Measurements from ENCODE around the gene USP12.

USP12 gene

DNA sequence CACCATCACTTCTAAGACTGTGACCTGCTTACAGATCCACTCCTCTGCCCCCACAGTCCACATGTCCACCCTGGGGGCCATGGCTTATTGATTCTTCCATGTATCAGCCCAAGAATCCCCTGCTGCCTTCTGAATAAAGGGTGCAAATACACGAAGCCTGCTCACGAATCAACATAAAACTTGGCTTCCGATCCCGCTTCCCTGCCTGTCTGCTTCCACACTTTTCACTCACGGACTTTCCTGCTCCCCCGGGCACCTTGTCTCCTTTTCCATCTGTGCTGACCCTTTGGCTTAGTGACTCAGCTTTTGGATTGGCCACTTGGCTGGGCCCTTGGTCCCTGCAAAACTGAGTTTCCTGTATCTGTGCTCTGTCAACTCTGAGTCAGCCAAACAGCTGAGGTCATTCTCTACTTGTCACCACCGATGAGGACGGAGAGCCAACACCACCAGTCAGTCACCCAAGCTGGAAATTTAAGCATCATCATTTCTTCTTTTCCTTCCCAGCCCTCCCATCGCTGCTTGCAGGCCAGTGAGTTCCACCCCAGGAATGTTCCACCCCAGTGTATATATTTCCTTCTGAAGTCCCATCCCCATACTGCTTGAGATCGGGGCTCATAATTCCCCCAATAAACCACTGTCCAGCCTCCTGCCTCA is 11.4 kb upstream of the USP12 start:
- no peak for DNase-seq

DNA sequence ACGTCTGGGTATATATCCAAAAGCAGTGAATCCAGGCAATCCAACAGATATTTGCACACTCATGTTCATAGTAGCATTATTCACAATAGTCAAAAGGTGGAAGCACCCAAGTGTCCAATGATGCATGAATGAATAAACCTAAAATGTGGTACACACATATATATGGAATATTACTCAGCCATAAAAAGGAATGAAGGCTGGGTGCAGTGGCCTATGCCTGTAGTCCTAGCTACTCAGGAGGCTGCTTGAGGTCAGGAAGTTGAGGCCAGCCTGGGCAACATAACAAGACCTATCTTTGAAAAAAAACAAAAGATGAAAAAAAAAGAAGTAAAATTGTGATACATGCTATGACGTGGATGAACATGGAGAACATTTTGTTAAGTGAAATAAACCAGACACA is 10.4 kb upstream of the USP12 start:
- DNase-seq = no peak

DNA sequence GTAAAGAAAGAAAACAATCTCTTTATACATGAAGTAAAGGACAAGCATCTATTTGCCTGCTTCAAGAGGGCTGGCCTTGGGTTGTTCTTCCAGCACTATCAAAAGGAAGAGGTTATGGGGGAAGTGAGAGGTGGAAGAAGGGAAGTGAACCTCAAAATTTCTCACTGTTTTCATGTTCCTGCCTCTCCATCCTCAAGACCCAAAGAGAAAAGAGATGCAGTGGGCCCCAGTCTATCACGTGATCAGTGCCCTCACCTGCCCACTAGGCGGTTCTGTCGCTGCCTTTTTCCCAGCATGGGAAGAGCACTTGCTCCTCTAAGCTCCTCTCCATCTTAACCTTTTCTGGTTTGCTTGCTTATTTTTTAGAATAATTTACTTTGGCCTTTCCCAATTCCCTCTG is 6.2 kb upstream of the USP12 start:
- no peak for DNase-seq

DNA sequence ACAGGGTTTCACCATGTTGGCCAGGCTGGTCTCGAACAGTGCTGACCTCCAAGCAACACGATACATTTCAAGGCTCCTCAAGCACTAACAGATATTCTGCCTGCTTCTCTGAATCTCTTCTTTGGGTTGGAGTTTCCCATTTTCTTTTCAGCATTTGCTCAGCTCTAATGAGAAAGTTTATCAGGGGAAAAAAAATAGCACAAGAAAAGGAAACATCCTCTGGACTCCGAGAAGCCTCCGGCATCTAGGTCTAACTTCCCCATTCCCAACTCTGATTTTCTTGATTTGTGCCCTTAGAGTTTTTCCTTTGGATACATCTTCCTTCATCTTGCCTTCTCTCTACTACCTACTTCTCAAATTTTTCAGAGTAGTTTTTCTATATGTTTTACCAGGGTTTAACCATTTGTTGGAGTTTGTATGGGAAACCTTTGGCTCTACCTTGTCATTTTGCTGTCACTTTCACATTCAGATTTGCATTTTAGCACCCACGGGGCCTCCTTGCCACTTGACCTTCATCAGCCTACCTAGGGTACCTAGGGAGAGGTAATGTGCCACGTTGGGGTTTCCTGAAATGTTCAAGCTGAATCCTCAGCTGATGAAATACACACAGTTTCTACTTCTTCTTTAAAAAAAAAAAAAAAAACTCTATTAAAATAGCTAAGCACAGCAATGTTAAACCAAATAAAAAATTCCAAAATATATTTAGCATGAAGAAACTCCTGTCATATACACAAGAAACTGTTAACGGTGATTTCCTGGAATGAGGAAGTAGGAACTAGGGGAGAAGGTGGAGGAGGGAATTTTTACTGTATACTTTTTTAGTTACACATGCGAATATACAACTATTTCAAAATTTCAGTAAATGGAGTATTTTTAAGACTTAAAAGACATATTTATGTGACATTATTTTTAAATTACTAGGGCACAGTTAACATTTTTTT is 5.1 kb upstream of the USP12 start:
- DNase-seq = no peak

DNA sequence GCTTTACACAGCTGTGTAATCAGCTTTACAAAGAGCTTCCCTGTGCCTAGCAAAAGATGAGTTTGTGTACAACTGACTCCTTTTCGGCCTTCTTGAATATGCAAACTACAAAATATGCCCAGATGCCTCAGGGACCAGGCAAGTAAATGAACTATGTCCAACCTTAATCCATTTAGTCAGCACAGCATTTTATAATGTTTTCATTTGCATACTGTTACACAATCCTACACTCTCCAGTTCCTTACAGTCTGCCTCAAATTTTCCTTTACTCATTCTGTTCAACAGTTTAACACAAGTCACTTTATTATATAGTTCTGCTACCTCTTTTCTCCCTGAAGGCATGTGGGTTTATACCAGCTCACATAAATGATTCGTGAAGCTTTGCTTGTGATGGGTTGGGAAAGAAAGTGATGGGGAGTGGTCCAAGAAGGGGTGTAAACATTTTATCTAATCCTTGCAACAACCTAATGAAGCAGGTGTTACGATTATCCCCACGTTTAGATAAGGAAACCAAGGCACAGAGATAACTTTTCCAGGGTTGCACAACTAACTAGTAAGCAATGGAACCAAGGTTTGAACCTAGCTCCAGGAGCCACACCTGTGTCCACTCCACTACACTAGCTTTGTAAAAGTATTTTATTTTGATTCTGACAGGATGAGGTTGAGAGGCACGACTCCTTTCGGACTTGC is 3.3 kb upstream of the USP12 start:
- DNase-seq = no peak

DNA sequence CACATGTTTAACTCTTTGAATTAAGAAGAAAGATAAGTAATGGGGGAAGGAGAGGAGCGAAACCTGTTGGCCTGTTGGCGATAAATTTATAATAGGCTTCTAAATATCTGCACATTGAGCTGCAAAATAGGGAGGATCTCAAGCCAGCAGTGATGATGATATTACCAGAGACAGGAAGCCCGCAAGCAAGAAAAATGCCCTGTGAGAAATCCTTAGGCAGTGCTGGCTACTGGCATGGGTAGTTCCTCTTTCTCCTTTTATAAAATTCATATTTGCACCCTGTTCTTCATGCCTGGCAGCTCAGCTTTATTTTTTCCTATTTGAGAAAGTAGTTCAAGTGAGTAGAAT is 858 bp upstream of the USP12 start:
- DNase-seq = peak; percentile 31

DNA sequence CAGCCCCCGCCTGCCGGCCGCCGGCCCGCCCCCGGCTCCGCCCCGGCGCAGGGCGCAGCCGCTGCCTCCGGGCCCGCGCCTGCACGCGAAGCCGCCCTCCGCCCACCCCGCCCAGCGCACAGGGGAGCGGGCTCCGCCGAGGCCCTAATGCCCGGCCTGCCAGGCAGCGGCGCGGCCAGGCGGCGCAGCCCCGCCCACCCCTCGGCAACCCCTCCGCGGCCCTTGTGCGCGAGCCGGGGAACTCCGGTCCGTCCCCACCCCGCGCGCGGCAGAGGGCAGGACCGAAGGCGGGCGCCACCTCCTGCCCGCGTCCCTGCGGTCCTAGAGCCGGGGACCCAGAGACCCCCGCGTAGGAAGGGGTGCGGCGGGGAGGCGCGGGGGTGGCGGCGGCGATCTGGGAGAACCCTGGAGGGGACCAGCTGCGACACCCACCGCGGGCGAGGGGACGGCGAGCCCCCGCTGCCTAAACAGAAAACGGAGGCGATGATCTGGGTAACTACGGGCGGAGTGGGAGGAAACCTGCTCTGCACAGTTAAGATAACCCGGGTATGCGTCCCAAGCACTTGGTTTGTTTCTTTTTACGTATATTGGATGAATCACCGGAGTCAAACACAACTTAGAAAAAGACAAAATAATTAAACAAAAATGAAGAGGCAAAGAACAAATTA is 350 bp upstream of the USP12 start:
- DNase-seq = peak; percentile 95

DNA sequence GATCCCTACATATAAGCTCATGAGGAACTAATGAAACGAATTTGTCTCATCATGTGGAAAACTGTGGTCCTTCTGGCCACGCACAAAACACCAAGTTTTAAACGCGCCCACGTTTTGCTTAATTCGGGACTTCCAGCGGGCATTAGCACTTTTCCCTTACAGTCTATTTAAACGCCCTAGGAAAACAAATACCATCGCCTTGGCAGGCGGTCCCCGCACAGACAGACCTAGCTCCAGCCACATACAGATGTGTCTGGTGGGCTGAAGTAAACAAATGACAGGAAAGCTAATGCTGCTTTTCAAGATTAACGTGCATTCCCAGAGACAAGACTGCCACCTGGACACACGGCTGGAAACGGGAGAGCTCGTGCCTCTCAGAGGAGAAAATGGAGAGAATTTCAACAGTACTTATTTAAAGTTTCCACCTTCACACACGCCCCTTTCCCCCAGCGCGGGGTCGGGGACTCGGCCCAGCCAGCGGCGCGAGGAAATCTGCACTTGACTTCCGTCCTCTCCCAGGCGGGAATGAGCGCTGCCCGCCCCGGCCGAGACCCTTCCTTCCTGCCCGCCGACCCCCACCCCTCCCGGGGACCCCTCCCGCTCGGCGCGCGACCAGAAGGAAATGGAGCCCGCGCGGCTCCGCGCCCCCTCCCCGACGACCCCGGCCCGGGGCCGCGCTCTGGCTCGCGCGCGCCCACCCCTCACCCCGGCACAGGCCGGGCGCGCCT is 931 bp downstream of the USP12 start:
- peak; percentile 26 for DNase-seq

DNA sequence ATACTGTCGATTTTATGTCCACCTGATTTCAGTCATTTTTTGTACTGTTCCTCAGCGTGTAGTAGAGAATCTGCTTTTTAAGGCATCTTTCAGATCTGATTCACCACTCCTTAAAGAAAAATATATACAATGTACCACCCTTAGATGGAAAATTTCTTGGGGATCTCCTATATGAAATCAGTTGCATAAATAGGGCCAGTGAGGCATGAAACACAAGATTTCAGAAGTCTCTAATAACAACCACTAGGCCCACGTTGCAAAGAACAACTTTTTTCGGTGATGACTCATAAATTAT is 1.4 kb downstream of the USP12 start:
- DNase-seq = no peak

DNA sequence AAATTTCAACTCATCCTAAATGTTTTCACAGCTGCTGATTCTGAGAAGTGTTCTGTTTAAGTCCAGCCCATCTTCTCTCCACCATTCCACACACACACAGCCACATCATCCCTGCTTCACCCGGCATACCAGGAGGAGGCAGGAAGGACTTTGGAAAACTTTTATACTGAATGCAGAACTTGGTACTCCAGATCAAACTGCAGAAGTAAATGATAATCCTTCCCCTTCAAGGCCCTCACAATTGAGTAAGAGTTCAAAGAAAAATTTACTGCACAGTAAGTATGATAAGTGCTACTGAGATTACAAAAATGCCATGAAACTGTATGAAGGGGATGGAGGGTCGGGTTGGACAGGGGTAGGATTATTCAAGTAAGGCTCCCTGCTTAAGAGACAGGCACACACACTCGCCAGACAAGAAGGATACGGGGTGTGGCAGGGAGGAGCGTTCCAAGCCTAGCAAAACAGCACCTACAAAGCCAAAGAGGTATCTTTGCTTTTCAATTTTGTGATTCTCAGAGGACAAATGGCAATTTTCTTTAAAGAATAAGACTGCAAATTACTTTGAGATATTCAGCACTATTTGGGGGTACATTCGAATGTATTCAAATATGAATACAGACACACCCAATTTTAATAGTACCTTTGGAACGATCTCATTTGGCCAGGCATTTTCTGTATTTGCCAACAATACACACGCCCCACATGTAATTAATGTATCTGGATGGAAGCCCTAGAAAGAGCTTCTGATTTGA is 2.5 kb downstream of the USP12 start:
- DNase-seq = no peak

DNA sequence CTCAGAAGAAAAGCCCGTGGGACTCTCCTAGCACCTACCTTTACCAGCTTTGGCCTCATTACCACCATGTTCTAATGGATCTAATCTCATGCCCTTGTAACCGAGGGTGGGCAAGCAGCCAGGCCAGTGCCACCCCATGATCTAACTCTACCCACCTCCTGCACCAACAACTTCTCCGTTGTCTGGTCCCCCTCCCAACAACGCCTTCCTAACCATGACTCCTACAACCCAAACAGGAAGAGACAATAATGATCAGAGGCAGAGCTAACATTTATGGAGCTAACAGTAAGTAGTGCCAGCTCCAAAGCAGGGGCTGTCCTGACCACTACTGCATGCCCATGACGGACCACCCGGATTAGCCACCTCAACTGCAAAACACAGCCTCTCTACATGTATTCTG is 3.5 kb downstream of the USP12 start:
- peak; percentile 22 for DNase-seq

DNA sequence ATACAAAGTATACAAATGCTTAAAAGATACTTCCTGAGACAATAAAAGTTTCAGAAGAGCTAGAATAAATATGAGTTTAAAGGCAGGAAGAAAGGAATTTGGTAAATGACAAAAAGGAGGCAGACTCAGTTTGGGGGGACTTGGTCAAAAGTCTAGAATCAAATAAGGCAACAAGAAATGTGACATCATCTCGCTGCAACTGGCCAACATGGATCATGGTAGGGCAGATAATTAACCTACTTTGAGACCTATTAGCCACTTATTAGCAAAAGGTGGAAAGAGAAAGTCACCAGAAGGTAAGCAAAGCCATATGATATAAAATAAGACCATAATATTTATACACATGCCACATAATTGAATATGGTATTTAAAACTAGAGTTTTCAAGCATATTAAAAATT is 5.3 kb downstream of the USP12 start:
- DNase-seq = no peak

DNA sequence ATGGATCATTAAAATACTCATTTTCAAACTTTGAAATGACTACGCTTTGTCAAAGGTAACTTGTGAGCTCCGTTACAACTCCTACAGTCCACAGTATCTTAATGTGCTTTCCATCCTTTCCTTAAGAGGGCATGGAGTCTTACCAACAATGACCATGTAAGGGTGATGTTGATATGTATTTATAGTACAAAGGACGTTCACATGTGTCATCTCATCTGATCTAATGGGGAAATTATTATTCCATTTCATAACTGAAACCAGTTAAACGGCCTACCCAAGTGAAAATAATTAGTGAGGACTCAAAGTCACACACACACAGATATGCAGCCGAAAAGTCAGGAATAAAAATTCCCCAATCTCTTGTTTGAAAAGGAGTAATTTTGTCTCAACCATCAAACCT is 9.6 kb downstream of the USP12 start:
- no peak for DNase-seq

DNA sequence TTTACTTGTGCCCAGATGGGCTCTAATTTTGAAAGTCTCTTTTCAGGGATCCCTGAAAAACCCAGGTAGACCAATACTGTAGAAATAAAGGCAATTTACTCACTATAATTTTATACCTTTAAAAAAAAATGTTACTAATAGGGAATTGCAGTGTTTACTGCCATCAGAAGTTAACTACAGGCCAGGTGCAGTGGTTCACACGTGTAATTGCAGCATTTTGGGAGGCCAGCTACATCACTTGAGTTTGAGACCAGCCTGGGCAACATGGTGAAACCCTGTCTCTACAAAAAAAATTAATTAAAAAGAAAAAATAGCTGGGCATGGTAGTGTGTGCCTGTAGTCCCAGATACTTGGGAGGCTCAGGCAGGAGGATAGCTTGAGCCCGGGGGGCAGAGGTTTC is 10.2 kb downstream of the USP12 start:
- no peak for DNase-seq

DNA sequence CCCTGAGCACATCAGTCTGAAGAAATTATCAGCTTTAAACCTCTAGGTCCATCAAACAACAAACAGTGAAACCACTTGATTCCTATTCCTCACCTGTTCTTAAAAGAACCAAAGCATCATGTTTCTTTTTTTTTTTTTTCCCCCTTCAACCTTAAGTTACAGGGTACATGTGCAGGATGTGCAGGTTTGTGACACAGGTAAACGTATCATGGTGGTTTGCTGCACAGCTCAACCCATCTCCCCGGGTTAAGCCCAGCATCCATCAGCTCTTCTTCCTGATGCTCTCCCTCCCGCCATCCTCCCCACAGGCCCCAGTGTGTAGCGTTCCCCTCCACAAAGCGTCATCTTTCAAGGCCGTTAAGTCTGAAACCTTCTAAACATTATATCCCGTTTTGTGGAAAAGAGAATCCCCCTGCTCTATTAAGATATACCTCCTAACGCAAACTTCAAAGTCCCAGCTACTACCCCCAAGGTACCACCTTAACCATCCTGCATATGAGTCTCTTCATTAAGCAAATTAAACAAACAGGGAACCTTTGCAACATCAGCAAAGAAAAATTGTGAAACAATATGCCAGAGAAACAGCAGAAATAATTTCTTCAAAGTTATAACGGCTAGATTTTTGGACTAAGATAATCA is 10.8 kb downstream of the USP12 start:
- DNase-seq = no peak

DNA sequence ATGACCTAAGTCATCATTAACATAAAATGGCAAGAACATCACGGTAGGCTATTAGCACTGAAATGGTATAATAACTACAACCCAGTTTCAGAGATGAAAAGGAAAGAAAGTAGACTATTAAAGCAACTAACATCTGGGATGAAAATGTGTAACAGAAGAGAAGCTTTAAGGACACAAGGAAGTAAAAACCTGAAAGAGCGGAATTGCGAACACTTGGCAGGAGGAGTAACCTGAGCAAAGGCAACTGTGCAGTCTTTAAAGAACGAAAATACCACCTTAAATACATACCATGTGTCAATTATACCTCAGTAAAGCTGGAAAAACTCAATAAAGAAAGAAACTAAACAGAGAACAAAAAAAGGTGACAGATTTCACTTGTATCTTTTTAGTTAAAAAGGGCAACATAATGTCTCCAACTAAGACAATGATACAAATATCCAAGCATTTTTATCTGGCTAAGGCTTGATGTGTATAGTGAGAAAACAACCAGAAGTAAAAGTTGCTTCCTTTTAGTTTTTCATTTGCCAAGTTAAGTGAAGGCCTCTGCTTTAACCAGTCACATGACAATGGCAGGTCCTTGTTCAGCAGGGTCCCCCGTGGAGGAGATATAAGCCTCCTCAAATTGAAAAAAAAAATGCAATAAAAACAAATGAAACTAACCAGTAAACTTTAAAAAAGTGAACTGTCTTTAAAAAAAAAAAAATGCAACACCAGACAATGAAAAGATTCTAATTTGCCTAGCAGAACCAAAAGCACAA is 11.6 kb downstream of the USP12 start:
- no peak for DNase-seq

DNA sequence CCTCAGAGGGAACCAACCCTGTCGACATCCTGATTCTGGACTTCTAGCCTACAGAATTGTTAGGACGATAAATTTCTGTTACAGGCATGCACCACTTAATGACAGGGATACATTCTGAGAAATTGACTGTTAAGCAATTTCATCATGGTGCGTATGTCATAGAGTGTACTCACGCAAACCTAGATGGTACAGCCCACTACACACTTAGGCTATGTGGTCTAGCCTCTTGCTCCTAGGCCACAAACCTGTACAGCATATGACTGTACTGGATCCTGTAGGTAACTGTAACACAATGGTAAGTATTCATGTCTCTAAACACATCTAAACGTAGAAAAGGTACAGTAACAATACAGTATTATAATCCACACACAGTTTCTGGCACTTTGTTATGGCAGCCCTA is 13.3 kb downstream of the USP12 start:
- DNase-seq = no peak

DNA sequence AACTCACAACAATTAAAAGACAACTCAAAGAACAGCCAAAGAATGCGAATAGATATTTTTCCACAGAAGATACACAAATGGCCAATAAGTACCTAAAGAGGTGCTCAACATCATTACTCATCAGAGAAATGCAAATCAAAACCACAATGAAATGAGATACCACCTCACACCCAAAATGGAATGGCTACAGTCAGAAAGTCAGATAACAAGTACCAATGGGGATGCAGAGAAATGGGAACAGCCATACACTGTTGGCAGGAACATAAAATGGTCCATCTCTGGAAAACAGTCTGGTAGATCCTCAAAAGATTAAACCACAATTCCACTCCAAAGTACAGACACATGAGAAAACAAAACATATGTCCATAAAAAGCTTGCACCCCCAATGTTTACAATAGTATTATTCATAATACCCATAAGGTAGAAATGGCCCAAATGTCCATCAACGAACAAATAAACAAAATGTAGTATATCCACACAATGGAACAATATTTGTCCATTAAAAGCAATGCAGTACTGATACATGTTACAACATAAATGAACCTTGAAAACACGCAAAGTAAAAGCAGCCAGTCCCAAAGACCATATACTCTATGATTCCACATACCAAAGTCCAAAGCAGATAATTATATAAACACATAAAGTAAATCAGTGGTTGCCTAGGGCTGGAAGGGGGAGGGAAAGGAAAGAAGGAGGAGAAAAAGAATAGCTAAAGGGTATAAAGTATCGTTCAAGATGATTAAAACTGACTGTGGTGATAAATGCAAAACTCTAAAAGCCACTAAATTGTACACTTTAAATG is 19.6 kb downstream of the USP12 start:
- no peak for DNase-seq

DNA sequence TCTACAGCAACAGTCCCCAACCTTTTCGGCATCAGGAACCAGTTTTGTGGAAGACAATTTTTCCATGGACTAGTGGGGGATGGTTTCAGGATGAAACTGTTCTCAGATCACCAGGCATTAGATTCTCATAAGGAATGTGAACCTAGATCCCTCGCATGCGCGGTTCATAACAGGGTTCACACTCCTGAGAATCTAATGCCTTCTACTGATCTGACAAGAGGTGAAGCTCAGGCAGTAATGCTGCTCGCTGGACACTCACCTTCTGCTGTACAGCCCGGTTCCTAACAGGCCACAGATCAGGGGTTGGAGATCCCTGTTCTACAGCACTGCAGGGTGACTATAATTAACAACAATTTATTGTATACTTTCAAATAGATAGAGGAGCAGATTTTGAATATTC is 21.9 kb downstream of the USP12 start:
- DNase-seq = no peak

DNA sequence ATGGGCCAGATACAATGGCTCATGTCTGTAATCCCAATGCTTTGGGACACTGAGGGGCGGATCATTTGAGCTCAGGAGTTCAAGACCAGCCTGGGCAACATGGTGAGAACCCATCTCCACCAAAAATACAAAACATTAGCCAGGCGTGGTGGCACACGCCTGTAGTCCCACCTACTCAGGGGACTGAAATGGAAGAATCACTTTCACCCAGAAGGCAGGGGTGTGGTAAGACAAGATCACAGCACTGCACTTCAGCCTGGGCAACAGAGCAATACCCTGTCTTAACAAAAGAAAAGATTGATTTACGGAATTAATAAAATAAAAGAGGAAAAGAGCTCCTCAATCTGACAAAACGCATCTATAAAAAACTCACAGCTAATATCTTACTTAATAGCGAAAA is 22.7 kb downstream of the USP12 start:
- no peak for DNase-seq

Measured in CD4-positive, alpha-beta T cell treated with Interleukin-6 for 4 hours (primary cell).